Rectal smooth muscle tissue (tissue), 1 donor: ENCODE data around the gene RAD51B.

Experiments
- H3K27ac ChIP-seq: one replicate; pipeline ENCODE4 v1.7.0; 2013; ENCODE audit warnings: low read depth, low read length, inconsistent platforms
- H3K27me3 ChIP-seq: one replicate; pipeline ENCODE4 v1.7.0; 2013; ENCODE audit warnings: low read length; ENCODE audit not compliant: control insufficient read depth, insufficient read depth
- H3K36me3 ChIP-seq: one replicate; pipeline ENCODE4 v1.7.0; 2013; ENCODE audit warnings: low read length; ENCODE audit not compliant: control insufficient read depth, insufficient read depth
- H3K4me1 ChIP-seq: one replicate; pipeline ENCODE4 v1.7.0; 2013; ENCODE audit warnings: low read length; ENCODE audit not compliant: control insufficient read depth, insufficient read depth
- H3K4me3 ChIP-seq: one replicate; pipeline ENCODE4 v1.7.0; 2013; ENCODE audit warnings: low read length
- H3K9ac ChIP-seq: one replicate; pipeline ENCODE4 v1.7.0; 2013; ENCODE audit warnings: low read length

The RAD51B gene

DNA sequence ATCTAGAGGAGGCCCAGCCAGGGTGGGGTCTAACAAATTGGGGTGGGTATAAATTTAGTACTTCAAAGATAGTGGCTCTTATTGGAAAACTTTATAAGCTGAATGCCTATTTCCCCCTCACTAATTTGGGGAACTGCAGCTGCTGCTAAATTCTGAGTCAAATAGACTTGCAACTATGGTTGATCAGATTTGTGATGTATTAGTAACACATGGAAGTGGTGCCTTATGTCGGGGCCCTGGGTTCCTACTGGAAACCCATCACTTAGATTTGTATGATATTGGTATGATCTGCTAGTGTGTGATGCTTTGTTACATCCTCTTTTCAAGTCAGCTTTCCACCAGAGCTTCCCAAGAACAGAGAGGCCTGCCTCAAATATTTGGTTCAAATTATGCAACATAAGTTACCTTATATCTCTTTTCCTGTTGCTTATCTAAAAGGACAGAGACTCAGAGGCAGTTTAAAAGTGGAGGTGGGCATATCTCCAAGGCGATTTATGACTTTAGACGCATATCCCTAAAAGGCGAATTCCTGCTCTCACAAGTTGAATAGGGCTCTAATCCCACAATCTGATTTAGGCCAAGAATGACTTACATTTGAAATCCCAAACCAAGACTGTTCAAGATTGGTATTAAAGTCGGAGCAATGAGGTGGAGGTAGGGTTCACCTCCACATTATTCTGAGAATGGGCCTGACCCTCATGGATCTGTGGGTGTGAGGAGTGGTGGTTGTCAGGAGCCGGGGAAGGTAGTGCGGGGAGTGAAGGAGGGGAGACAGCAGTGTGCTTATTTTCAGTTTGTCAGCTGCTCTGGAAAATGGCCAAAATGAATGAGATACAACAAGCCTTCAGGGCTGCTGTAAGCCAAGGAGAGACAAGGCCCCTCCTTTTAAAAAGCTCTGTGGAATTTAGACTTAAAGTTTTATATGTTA is 425.8 kb downstream of the RAD51B start:
- H3K4me3 ChIP-seq = no peak overlapping the region

GRCh38 chr14:68246074-68246785 is 426.7 kb downstream of the RAD51B start:
- Histone ChIP-seq H3K36me3 (no peaks in the 10 kb centered on the region), H3K9ac (no peak overlapping the region), H3K27me3 (no peaks in the 10 kb centered on the region), H3K27ac (peak overlapping the region; percentile 86), H3K4me1 (peaks cover 81% of the 10 kb centered on the region), H3K4me3 (no peak overlapping the region)

More for the DNA sequence above, 425.8 kb downstream of the RAD51B start:
- Histone ChIP-seq H3K27me3 (no peaks in the 10 kb centered on the region), H3K9ac (no peak overlapping the region), H3K27ac (peak overlapping the region; percentile 86), H3K4me1 (peaks cover 79% of the 10 kb centered on the region), H3K36me3 (no peaks in the 10 kb centered on the region)

DNA sequence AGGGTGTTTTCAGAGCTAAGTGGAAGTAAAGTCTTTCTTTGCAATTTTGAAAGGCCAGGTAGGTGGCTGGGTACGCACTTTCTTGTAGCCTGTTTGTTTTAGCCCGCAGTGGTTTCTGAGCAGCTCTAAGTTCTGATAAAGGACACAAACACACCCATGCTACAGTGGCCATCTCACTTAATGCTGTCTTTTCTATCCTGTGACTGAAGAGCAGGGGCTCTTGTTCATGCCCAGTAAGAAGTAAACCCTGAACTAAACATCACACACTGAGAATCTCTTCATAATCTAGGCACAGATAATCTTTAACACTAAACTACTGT is 427.2 kb downstream of the RAD51B start:
- no peaks in the 10 kb centered on the region for H3K27me3 ChIP-seq
- H3K9ac ChIP-seq = no peak overlapping the region
- H3K4me1 ChIP-seq = peaks cover 83% of the 10 kb centered on the region
- peak overlapping the region; percentile 86 for H3K27ac ChIP-seq
- H3K4me3 ChIP-seq = no peak overlapping the region
- H3K36me3 ChIP-seq = no peaks in the 10 kb centered on the region

- Histone ChIP-seq H3K36me3 (no peaks in the 10 kb centered on the region), H3K27me3 (no peaks in the 10 kb centered on the region), H3K9ac (no peak overlapping the region), H3K4me1 (peaks cover 81% of the 10 kb centered on the region), H3K4me3 (no peak overlapping the region), H3K27ac (peak overlapping the region; percentile 86)
Measured at GRCh38 chr14:68247274-68247673, 427.7 kb downstream of the RAD51B start.

- Histone ChIP-seq H3K4me3 (no peak overlapping the region), H3K36me3 (no peaks in the 10 kb centered on the region), H3K4me1 (peaks cover 77% of the 10 kb centered on the region), H3K27ac (peak overlapping the region; percentile 86), H3K9ac (no peak overlapping the region), H3K27me3 (no peaks in the 10 kb centered on the region)
Measured at GRCh38 chr14:68247676-68248268, 428.2 kb downstream of the RAD51B start.

DNA sequence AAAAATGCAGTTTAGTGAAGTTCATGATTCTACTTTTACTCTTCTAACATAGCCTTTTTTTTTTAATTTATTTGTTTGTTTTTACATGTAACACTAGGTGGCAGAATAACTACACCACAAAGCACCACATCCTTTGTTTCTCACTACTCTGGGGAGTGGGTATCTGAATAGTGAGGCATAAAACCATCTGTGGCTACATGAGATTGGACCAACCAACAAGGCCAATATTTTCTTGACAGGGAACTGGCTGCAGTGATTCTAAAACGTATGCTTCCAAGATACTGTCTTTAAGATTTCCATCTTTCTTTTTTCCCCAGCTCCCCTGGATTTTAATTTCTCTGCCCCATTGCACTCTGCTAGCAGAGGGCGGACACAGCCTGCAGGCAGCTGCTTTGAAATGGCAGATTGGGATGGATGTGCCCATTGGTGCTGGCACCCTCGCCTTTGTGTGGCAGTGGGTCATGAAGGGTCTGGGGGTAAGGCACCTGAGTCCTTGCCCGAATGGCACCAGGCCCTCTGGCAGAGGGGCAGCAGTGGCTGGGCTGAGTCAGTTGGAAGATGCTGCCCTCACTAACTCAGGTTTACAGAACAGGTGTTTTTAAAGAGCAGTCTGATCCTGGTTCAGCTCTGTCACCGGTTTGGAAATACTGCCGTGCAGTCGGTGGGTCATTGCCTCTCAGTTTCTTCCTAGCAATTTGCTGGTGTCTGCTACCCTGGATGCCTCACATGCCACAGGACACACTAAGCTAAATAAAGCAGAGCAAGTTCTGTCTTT is 429.1 kb downstream of the RAD51B start:
- peaks cover 72% of the 10 kb centered on the region for H3K4me1 ChIP-seq
- no peak overlapping the region for H3K4me3 ChIP-seq
- H3K36me3 ChIP-seq = no peaks in the 10 kb centered on the region
- H3K27ac ChIP-seq = peak overlapping the region; percentile 86
- H3K27me3 ChIP-seq = no peaks in the 10 kb centered on the region
- no peak overlapping the region for H3K9ac ChIP-seq

- H3K4me3 ChIP-seq = no peak overlapping the region
- no peaks in the 10 kb centered on the region for H3K36me3 ChIP-seq
- no peak overlapping the region for H3K9ac ChIP-seq
- H3K4me1 ChIP-seq = peaks cover 62% of the 10 kb centered on the region
- no peaks in the 10 kb centered on the region for H3K27me3 ChIP-seq
- peak overlapping the region; percentile 86 for H3K27ac ChIP-seq
Measured at GRCh38 chr14:68249661-68250451, 430.3 kb downstream of the RAD51B start.

DNA sequence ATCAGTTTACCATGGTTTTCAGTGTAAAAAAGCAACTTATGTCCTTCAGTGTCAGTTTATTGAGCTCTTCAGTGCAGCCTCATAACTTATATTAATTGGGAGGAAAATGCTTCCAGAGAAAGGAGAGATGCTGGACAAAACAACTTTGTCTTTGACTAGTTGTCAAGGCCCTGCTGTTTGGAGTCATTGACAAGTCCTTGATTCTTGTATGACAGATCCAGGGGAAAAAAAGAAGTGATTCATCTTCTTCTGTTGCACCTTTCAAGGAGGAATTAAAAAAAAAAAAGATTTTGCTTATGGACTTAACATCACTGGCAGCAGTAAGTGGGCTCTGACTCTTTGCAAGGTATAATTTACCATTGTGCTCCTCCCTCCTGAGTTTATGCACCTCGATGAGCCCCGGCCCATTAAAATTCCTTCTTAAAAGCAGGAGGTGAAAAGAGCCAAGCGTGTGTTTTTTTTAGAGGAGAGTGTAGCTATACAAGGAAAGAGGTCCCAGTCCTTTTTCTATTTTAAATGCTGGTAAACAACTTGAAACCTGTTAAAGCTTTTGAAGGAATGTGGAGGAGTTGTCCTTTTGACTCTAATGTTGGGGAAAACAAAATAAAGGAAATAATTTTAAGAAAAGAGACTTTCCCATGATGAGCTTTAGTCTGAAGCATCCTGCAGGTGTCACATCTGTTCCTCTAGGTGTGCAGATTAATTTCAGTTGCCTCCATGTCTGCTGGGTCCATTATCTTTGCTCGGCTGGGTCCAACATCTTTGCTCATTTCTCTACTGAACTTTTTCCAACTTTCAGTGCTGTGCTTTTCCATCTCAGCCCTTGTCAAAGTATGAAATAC is 431.6 kb downstream of the RAD51B start:
- Histone ChIP-seq H3K27ac (peak overlapping the region; percentile 86), H3K36me3 (no peaks in the 10 kb centered on the region), H3K4me3 (no peak overlapping the region), H3K4me1 (peaks cover 60% of the 10 kb centered on the region), H3K9ac (no peak overlapping the region), H3K27me3 (no peaks in the 10 kb centered on the region)

GRCh38 chr14:68251769-68252100 is 432.2 kb downstream of the RAD51B start:
- no peaks in the 10 kb centered on the region for H3K36me3 ChIP-seq
- no peaks in the 10 kb centered on the region for H3K27me3 ChIP-seq
- no peak overlapping the region for H3K9ac ChIP-seq
- peak overlapping the region; percentile 86 for H3K27ac ChIP-seq
- peaks cover 59% of the 10 kb centered on the region for H3K4me1 ChIP-seq
- H3K4me3 ChIP-seq = no peak overlapping the region

GRCh38 chr14:68253160-68253780 is 433.7 kb downstream of the RAD51B start:
- H3K36me3 ChIP-seq = no peaks in the 10 kb centered on the region
- H3K4me1 ChIP-seq = peaks cover 47% of the 10 kb centered on the region
- H3K4me3 ChIP-seq = no peak overlapping the region
- peak overlapping the region; percentile 50 for H3K27ac ChIP-seq
- H3K27me3 ChIP-seq = no peaks in the 10 kb centered on the region
- H3K9ac ChIP-seq = no peak overlapping the region
